Stimulated activated CD4-positive, alpha-beta T cell treated with anti-CD3 and anti-CD28 coated beads, Interleukin-4, amount 100 ng/mL, for 1 hour (primary cell): ENCODE results near the gene TBC1D2B.

Experiments
- DNase-seq: peaks from one replicate; pipeline ENCODE4 v3.0.0-alpha.2; 2020

The TBC1D2B gene

GRCh38 chr15:78071383-78071782 is 6.1 kb downstream of the TBC1D2B start:
- DNase-seq, result no peak

GRCh38 chr15:78070049-78070700 is 7.3 kb downstream of the TBC1D2B start:
- DNase-seq, result peak; percentile 41

GRCh38 chr15:78069462-78070029 is 8.0 kb downstream of the TBC1D2B start:
- no peak for DNase-seq

GRCh38 chr15:78069052-78069414 is 8.5 kb downstream of the TBC1D2B start:
- no peak for DNase-seq

- DNase-seq, result no peak
Measured at GRCh38 chr15:78067328-78068228, 9.9 kb downstream of the TBC1D2B start.

- DNase-seq, result no peak
Measured at GRCh38 chr15:78065973-78066946, 11.3 kb downstream of the TBC1D2B start.

GRCh38 chr15:78065284-78065872 is 12.1 kb downstream of the TBC1D2B start:
- no peak for DNase-seq

GRCh38 chr15:78064544-78064943 is 13.0 kb downstream of the TBC1D2B start:
- DNase-seq, result no peak

- no peak for DNase-seq
Measured at GRCh38 chr15:78063970-78064385, 13.5 kb downstream of the TBC1D2B start.

GRCh38 chr15:78063217-78063616 is 14.3 kb downstream of the TBC1D2B start:
- DNase-seq, result no peak

GRCh38 chr15:78061963-78062427 is 15.5 kb downstream of the TBC1D2B start:
- DNase-seq, result peak; percentile 49

GRCh38 chr15:78060232-78060631 is 17.3 kb downstream of the TBC1D2B start:
- DNase-seq, result no peak

GRCh38 chr15:78059110-78059839 is 18.2 kb downstream of the TBC1D2B start:
- no peak for DNase-seq

- DNase-seq, result no peak
Measured at GRCh38 chr15:78058401-78058935, 19.0 kb downstream of the TBC1D2B start.

- DNase-seq, result no peak
Measured at GRCh38 chr15:78057803-78058202, 19.7 kb downstream of the TBC1D2B start.

- no peak for DNase-seq
Measured at GRCh38 chr15:78056714-78057269, 20.7 kb downstream of the TBC1D2B start.

GRCh38 chr15:78055919-78056713 is 21.4 kb downstream of the TBC1D2B start:
- no peak for DNase-seq

GRCh38 chr15:78054966-78055365 is 22.5 kb downstream of the TBC1D2B start:
- DNase-seq, result no peak

- DNase-seq, result no peak
Measured at GRCh38 chr15:78054518-78054917, 23.0 kb downstream of the TBC1D2B start.

GRCh38 chr15:78052545-78052944 is 25.0 kb downstream of the TBC1D2B start:
- no peak for DNase-seq
